HEK293 (cell line): Measurements from ENCODE around the gene KRTAP12-1.

Experiments used
- CTCF ChIA-PET: fragments of 350-600 bp; formaldehyde crosslinking; extraction: SDS; loops from one replicate; lab custom pipeline; 2021; ENCODE audit warnings: antibody characterized with exemption; lab: Yijun Ruan, JAX
- POLR2A ChIA-PET: fragments of 300-600 bp; formaldehyde crosslinking; extraction: SDS; loops from one replicate; lab custom pipeline; 2020; ENCODE audit warnings: antibody characterized with exemption, inconsistent platforms; lab: Yijun Ruan, JAX
- H3K27ac ChIP-seq: fragments of 200-500 bp; sonication (Bioruptor generic); 2 replicates; pipeline ENCODE4 v1.5.1; 2014; ENCODE audit warnings: low read depth, low read length, control low read depth, inconsistent platforms; ENCODE audit errors: extremely low read depth
- H3K36me3 ChIP-seq, 2 experiments: fragments of 200-500 bp in 1 of 2; sonication (Bioruptor generic) in 1 of 2; 1 replicate in 1 of 2; 2 replicates in 1 of 2; pipeline ENCODE4 v1.5.1; 2014 to 2017; ENCODE audit warnings: inconsistent platforms in 2 of 2, low read length in 2 of 2; ENCODE audit not compliant: control insufficient read depth in 2 of 2, insufficient read depth in 1 of 2
- H3K4me1 ChIP-seq: fragments of 200-500 bp; sonication (Bioruptor generic); 2 replicates; pipeline ENCODE4 v1.5.1; 2014; ENCODE audit warnings: mild to moderate bottlenecking, low read length, inconsistent platforms; ENCODE audit not compliant: control insufficient read depth, insufficient read depth
- H3K4me3 ChIP-seq: 2 replicates; pipeline ENCODE4 v1.5.1; 2011; ENCODE audit warnings: low read depth, mild to moderate bottlenecking, control low read depth, low read length, moderate library complexity
- H3K9me3 ChIP-seq: fragments of 200-500 bp; sonication (Bioruptor generic); 2 replicates; pipeline ENCODE4 v1.5.1; 2014; ENCODE audit warnings: low read depth, low read length, inconsistent platforms; ENCODE audit not compliant: control insufficient read depth, insufficient read depth
- CTCF ChIP-seq: fragments of 450-650 bp; formaldehyde crosslinking; IDR thresholded peaks from 2 replicates; pipeline ENCODE4 v1.5.1; 2016; ENCODE audit warnings: missing biosample characterization, missing genetic modification characterization
- HOXC10 ChIP-seq: sonication (generic); formaldehyde crosslinking; IDR thresholded peaks from 2 replicates; pipeline ENCODE4 v1.8.1; 2023; ENCODE audit warnings: mild to moderate bottlenecking, missing genetic modification reagents
- KLF16 ChIP-seq: fragments of 450-650 bp; formaldehyde crosslinking; IDR thresholded peaks from 2 replicates; pipeline ENCODE4 v1.5.1; 2017; ENCODE audit warnings: missing biosample characterization, missing genetic modification characterization
- ZBTB17 ChIP-seq: fragments of 450-650 bp; formaldehyde crosslinking; IDR thresholded peaks from 2 replicates; pipeline ENCODE4 v1.5.1; 2016; ENCODE audit warnings: missing biosample characterization, missing genetic modification characterization
- ZBTB6 ChIP-seq: fragments of 450-650 bp; formaldehyde crosslinking; IDR thresholded peaks from 2 replicates; pipeline ENCODE4 v1.5.1; 2017; ENCODE audit warnings: missing biosample characterization, missing genetic modification characterization
- ZNF2 ChIP-seq: fragments of 450-650 bp; formaldehyde crosslinking; IDR thresholded peaks from 2 replicates; pipeline ENCODE4 v1.5.1; 2016; ENCODE audit warnings: missing biosample characterization, missing genetic modification characterization
- ZNF211 ChIP-seq: fragments of 450-650 bp; formaldehyde crosslinking; IDR thresholded peaks from 2 replicates; pipeline ENCODE4 v1.5.1; 2016; ENCODE audit warnings: low read depth, missing biosample characterization, missing genetic modification characterization
- ZNF221 ChIP-seq: fragments of 450-650 bp; formaldehyde crosslinking; IDR thresholded peaks from 2 replicates; pipeline ENCODE4 v1.5.1; 2017; ENCODE audit warnings: missing biosample characterization, missing genetic modification characterization, borderline replicate concordance
- ZNF239 ChIP-seq: fragments of 450-650 bp; formaldehyde crosslinking; IDR thresholded peaks from 2 replicates; pipeline ENCODE4 v1.5.1; 2016; ENCODE audit warnings: missing biosample characterization, missing genetic modification characterization
- ZNF266 ChIP-seq: fragments of 450-650 bp; formaldehyde crosslinking; IDR thresholded peaks from 2 replicates; pipeline ENCODE4 v1.5.1; 2016; ENCODE audit warnings: missing biosample characterization, missing genetic modification characterization, low read depth
- ZNF274 ChIP-seq, 2 experiments: fragments of 200-500 bp in 1 of 2; fragments of 450-650 bp in 1 of 2; sonication (Bioruptor generic) in 1 of 2; formaldehyde crosslinking in 1 of 2; IDR thresholded peaks; 2 replicates each; pipeline versions ENCODE4 v1.5.1 to v1.6.1; 2014 to 2016; ENCODE audit warnings: borderline replicate concordance in 1 of 2, inconsistent platforms in 1 of 2, low read length in 1 of 2, missing biosample characterization in 1 of 2, missing genetic modification characterization in 1 of 2
- ZNF341 ChIP-seq: fragments of 450-650 bp; formaldehyde crosslinking; IDR thresholded peaks from 2 replicates; pipeline ENCODE4; 2016; ENCODE audit warnings: low read depth, missing biosample characterization, missing genetic modification characterization
- ZNF391 ChIP-seq: fragments of 450-650 bp; formaldehyde crosslinking; IDR thresholded peaks from 2 replicates; pipeline ENCODE4 v1.5.1; 2016; ENCODE audit warnings: low read depth, missing biosample characterization, missing genetic modification characterization, borderline replicate concordance
- ZNF398 ChIP-seq: fragments of 450-650 bp; formaldehyde crosslinking; IDR thresholded peaks from 2 replicates; pipeline ENCODE4 v1.5.1; 2017; ENCODE audit warnings: missing biosample characterization, missing genetic modification characterization
- ZNF426 ChIP-seq: fragments of 450-650 bp; formaldehyde crosslinking; IDR thresholded peaks from 2 replicates; pipeline ENCODE4 v1.5.1; 2017; ENCODE audit warnings: missing biosample characterization, missing genetic modification characterization, mild to moderate bottlenecking, inconsistent platforms, moderate library complexity
- ZNF473 ChIP-seq: fragments of 450-650 bp; formaldehyde crosslinking; IDR thresholded peaks from 2 replicates; pipeline ENCODE4 v1.5.1; 2017; ENCODE audit warnings: missing biosample characterization, missing genetic modification characterization
- ZNF48 ChIP-seq: fragments of 450-650 bp; formaldehyde crosslinking; IDR thresholded peaks from 2 replicates; pipeline ENCODE4 v1.5.1; 2016; ENCODE audit warnings: missing biosample characterization, missing genetic modification characterization
- ZNF548 ChIP-seq: fragments of 450-650 bp; formaldehyde crosslinking; IDR thresholded peaks from 2 replicates; pipeline ENCODE4 v1.5.1; 2016; ENCODE audit warnings: missing biosample characterization, missing genetic modification characterization
- ZNF558 ChIP-seq: fragments of 450-650 bp; formaldehyde crosslinking; IDR thresholded peaks from 2 replicates; pipeline ENCODE4 v1.5.1; 2016; ENCODE audit warnings: missing biosample characterization, missing genetic modification characterization
- ZNF580 ChIP-seq: fragments of 450-650 bp; formaldehyde crosslinking; IDR thresholded peaks from 2 replicates; pipeline ENCODE4 v1.5.1; 2016; ENCODE audit warnings: missing biosample characterization, missing genetic modification characterization
- ZNF629 ChIP-seq: fragments of 450-650 bp; formaldehyde crosslinking; IDR thresholded peaks from 2 replicates; pipeline ENCODE4 v1.5.1; 2017; ENCODE audit warnings: missing biosample characterization, missing genetic modification characterization
- ZNF704 ChIP-seq: fragments of 450-650 bp; formaldehyde crosslinking; IDR thresholded peaks from 2 replicates; pipeline ENCODE4 v1.5.1; 2016; ENCODE audit warnings: missing biosample characterization, missing genetic modification characterization
- ZNF768 ChIP-seq: fragments of 450-650 bp; formaldehyde crosslinking; IDR thresholded peaks from 2 replicates; pipeline ENCODE4 v1.5.1; 2018; ENCODE audit warnings: missing biosample characterization, mild to moderate bottlenecking, missing genetic modification characterization
- ZSCAN23 ChIP-seq: fragments of 450-650 bp; formaldehyde crosslinking; IDR thresholded peaks from 2 replicates; pipeline ENCODE4 v1.5.1; 2016; ENCODE audit warnings: missing biosample characterization, missing genetic modification characterization
- ZSCAN5A ChIP-seq: fragments of 450-650 bp; formaldehyde crosslinking; IDR thresholded peaks from 2 replicates; pipeline ENCODE4 v1.5.1; 2016; ENCODE audit warnings: missing biosample characterization, missing genetic modification characterization

KRTAP12-1 gene

GRCh38 chr21:44714905-44715304 is 32.9 kb upstream of the KRTAP12-1 start:
- ChIA-PET POLR2A (no interaction called here), CTCF (no interaction called here)
- no peaks in the 10 kb centered on the region for H3K9me3 ChIP-seq
- no peaks in the 10 kb centered on the region for H3K4me1 ChIP-seq
- H3K36me3 ChIP-seq: no peaks in the 10 kb centered on the region
- TF ChIP-seq ZNF768 (tag by site-specific recombination) (no peak), ZNF558 (no peak), ZNF426 (tag by site-specific recombination) (no peak), ZBTB17 (tag by site-specific recombination) (no peak), ZNF473 (tag by site-specific recombination) (no peak), ZSCAN23 (tag by site-specific recombination) (no peak), CTCF (tag by site-specific recombination) (no peak), ZNF398 (tag by site-specific recombination) (no peak), ZNF266 (no peak), ZNF221 (tag by site-specific recombination) (no peak), ZNF391 (tag by site-specific recombination) (no peak), ZNF211 (tag by site-specific recombination) (no peak), ZBTB6 (tag by site-specific recombination) (no peak), ZNF2 (tag by site-specific recombination) (no peak), ZNF704 (tag by site-specific recombination) (no peak), ZNF548 (no peak), ZNF274 (IDR thresholded peaks at IDR 0.05; ENCODE audit: low read length) (no peak), ZNF274 (tag by site-specific recombination; IDR thresholded peaks at IDR 0.05; ENCODE audit: borderline replicate concordance) (no peak), ZNF48 (tag by site-specific recombination) (no peak), ZNF341 (tag by site-specific recombination) (no peak), ZNF629 (tag by site-specific recombination) (no peak)
- TF ChIP-seq, all 188 proteins: peak for 0
- Histone ChIP-seq H3K27ac (no peak overlapping the region), H3K4me3 (no peak overlapping the region)

- peaks cover 6% of the 10 kb centered on the region; the same call in 1 of the 2 replicates for H3K4me1 ChIP-seq
- H3K27ac ChIP-seq: no peak overlapping the region
- no peaks in the 10 kb centered on the region for H3K36me3 ChIP-seq
- H3K4me3 ChIP-seq: no peak overlapping the region
- POLR2A ChIA-PET: no interaction called here
- CTCF ChIA-PET: interaction anchor here (0.6 to 0.9 kb wide), 2 partner anchors 9 to 17 kb away, joined by 3 read pairs; partner anchors contain the start of gene KRTAP10-12
- H3K9me3 ChIP-seq: no peaks in the 10 kb centered on the region
- TF ChIP-seq HOXC10 (CRISPR knock-in tag) (no peak), ZNF580 (tag by site-specific recombination) (no peak), ZNF239 (tag by site-specific recombination) (no peak), ZSCAN5A (tag by site-specific recombination) (no peak), KLF16 (tag by site-specific recombination) (no peak)
These were observed 31.9 kb upstream of the KRTAP12-1 start for GRCh38 chr21:44713846-44714245.
